RWPE2 (cell line): ENCODE data around the gene MACROD2.

Source experiments
- ATAC-seq: fragments of 200-7000 bp; cut with Tn5 transposase; 3 replicates; pipeline ENCODE4 v1.9.1; 2021; ENCODE audit warnings: low read depth
- DNase-seq: peaks from one replicate; pipeline ENCODE4 v3.0.0-alpha.2; 2020; ENCODE audit warnings: low spot score
- H3K27ac ChIP-seq: fragments of 450-650 bp; 2 replicates; pipeline ENCODE4 v1.5.1; 2017; ENCODE audit warnings: mild to moderate bottlenecking; ENCODE audit not compliant: poor library complexity, severe bottlenecking
- H3K27me3 ChIP-seq: fragments of 250-450 bp; sonication (Bioruptor Pico); 2 replicates; pipeline ENCODE4 v1.5.1; 2021; ENCODE audit warnings: mild to moderate bottlenecking, moderate library complexity; ENCODE audit not compliant: insufficient read depth, poor library complexity, severe bottlenecking
- H3K36me3 ChIP-seq: fragments of 250-450 bp; sonication (Bioruptor Pico); 2 replicates; pipeline ENCODE4 v1.5.1; 2020; ENCODE audit warnings: low read depth, mild to moderate bottlenecking, moderate library complexity
- H3K4me1 ChIP-seq: fragments of 250-450 bp; sonication (Bioruptor Pico); 2 replicates; pipeline ENCODE4 v1.5.1; 2021; ENCODE audit warnings: mild to moderate bottlenecking, moderate library complexity; ENCODE audit not compliant: insufficient read depth, poor library complexity, severe bottlenecking
- H3K4me3 ChIP-seq: fragments of 250-450 bp; sonication (Bioruptor Pico); 2 replicates; pipeline ENCODE4 v1.5.1; 2021; ENCODE audit warnings: mild to moderate bottlenecking, moderate library complexity; ENCODE audit not compliant: severe bottlenecking
- H3K9me3 ChIP-seq: fragments of 250-450 bp; sonication (Bioruptor Pico); 2 replicates; pipeline ENCODE4 v1.5.1; 2021; ENCODE audit warnings: mild to moderate bottlenecking, moderate library complexity; ENCODE audit not compliant: severe bottlenecking
- CTCF ChIP-seq: fragments of 450-650 bp; IDR thresholded peaks from one replicate; pipeline ENCODE4 v1.5.1; 2017; ENCODE audit warnings: mild to moderate bottlenecking, moderate library complexity; ENCODE audit not compliant: poor library complexity, severe bottlenecking

Gene MACROD2

GRCh38 chr20:15222502-15223330, 1227.4 kb downstream of the MACROD2 start:
- H3K4me1 ChIP-seq: peaks cover 17% of the 10 kb centered on the region
- H3K27ac ChIP-seq: no peak overlapping the region
- H3K27me3 ChIP-seq: no peaks in the 10 kb centered on the region
- DNase-seq (no peak), ATAC-seq (no peak)
- no peak for TF ChIP-seq CTCF
- no peaks in the 10 kb centered on the region for H3K36me3 ChIP-seq
- H3K4me3 ChIP-seq: no peak overlapping the region
- no peaks in the 10 kb centered on the region for H3K9me3 ChIP-seq

DNA sequence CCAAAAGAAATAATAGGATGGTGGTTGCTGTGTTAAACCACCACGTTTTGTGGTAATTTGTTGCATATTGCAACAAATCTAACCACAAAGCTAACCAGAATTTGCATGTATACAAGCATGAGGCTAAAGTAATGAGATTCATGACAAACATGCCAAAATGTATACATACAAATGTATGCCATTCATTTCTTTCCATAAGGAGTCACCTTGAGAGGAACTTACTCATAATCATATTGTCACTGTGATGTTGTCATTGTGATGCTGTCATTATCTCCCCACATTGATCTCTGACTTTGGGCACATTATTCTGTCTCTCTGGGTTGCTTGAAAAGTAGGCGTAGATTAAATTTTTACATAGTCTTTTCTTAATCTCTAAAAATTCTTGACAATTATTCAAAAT, 1228.9 kb downstream of the MACROD2 start:
- no peak for DNase-seq
- Histone ChIP-seq H3K4me3 (no peak overlapping the region), H3K36me3 (no peaks in the 10 kb centered on the region), H3K27me3 (no peaks in the 10 kb centered on the region), H3K4me1 (peaks cover 17% of the 10 kb centered on the region), H3K9me3 (no peaks in the 10 kb centered on the region), H3K27ac (no peak overlapping the region)
- TF ChIP-seq CTCF: no peak
- ATAC-seq: no peak

GRCh38 chr20:15227102-15227501, 1231.8 kb downstream of the MACROD2 start:
- H3K4me1 ChIP-seq: no peaks in the 10 kb centered on the region
- H3K27ac ChIP-seq: no peak overlapping the region
- no peak for ATAC-seq
- H3K36me3 ChIP-seq: no peaks in the 10 kb centered on the region
- no peak overlapping the region for H3K4me3 ChIP-seq
- H3K9me3 ChIP-seq: no peaks in the 10 kb centered on the region
- no peaks in the 10 kb centered on the region for H3K27me3 ChIP-seq
- DNase-seq: no peak
- TF ChIP-seq CTCF: no peak

DNA sequence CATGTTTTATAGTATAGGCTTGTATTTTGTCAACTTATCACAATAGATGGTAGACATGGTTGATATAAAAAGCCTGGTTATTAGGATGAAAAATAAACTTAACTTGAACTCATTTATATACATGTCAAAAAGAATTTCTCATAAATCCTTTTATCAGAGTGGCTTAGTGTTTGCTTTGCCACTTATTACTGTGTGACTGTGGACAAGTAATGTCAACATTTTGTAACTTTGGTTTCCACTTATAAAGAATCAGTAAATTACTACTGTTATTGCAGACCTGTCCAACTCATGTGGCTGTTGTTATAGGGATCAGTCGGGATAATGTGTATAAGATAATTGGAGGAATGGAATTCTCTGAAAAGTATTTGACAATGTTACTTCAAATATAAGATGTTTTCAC, 1236.9 kb downstream of the MACROD2 start:
- H3K4me1 ChIP-seq: no peaks in the 10 kb centered on the region
- ATAC-seq (no peak), DNase-seq (no peak)
- no peak overlapping the region for H3K4me3 ChIP-seq
- TF ChIP-seq CTCF: no peak
- no peak overlapping the region for H3K27ac ChIP-seq
- no peaks in the 10 kb centered on the region for H3K27me3 ChIP-seq
- H3K9me3 ChIP-seq: no peaks in the 10 kb centered on the region
- no peaks in the 10 kb centered on the region for H3K36me3 ChIP-seq

DNA sequence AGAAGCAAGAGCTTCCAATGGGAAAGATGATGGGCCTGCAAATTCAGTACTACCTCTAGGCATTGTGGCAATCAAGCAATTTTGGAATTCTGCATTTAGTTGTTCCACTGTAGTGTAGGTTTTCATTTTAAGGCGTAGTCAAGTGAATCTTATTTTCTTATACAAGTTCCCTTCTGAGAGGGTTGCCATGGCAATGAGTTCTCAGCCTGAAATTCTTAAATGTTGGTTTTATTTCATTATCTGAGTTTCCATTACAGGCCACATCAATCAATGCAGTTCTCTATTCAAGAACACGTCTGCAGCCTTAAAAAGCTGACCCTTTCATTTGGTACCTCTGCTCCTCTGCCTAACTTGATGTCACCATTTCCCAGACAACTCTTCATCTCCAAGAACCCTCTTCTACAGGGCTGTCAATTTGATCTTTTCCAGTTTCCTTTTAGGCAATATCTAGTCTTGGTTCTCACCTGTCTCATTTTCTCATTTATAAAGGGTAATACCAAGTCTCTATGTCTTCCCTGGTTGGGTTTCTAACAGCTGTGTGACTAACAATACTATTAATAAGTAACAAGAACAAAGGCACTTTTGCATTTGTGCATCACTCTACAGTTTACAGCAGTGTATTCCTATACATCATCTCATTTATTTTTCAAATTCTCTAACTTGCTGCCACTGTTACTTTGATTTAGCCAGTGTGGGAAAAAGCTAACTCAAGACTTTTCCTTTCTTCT, 1240.3 kb downstream of the MACROD2 start:
- no peaks in the 10 kb centered on the region for H3K36me3 ChIP-seq
- H3K4me1 ChIP-seq: no peaks in the 10 kb centered on the region
- no peak overlapping the region for H3K4me3 ChIP-seq
- no peak for TF ChIP-seq CTCF
- H3K9me3 ChIP-seq: no peaks in the 10 kb centered on the region
- no peaks in the 10 kb centered on the region for H3K27me3 ChIP-seq
- no peak overlapping the region for H3K27ac ChIP-seq
- DNase-seq (no peak), ATAC-seq (no peak)
